Mucosa of rectum (tissue), 2 donors: ENCODE results near the gene BTBD2.
A peak's percentile ranks its signal among the peaks of the same experiment; 100 is the strongest.

Source experiments
- H3K27ac ChIP-seq, 2 donors: one replicate each; pipeline ENCODE4 v1.7.0; 2013; ENCODE audit warnings: inconsistent platforms in 2 of 2, low read depth in 2 of 2, low read length in 2 of 2
- H3K27me3 ChIP-seq, 2 donors: one replicate each; pipeline ENCODE4 v1.7.0; 2013; ENCODE audit warnings: low read length in 2 of 2; ENCODE audit not compliant: control insufficient read depth in 2 of 2, insufficient read depth in 2 of 2
- H3K36me3 ChIP-seq, 2 donors: one replicate each; pipeline ENCODE4 v1.7.0; 2013; ENCODE audit warnings: low read length in 2 of 2; ENCODE audit not compliant: control insufficient read depth in 2 of 2, insufficient read depth in 2 of 2
- H3K4me1 ChIP-seq, 2 donors: one replicate each; pipeline ENCODE4 v1.7.0; 2013; ENCODE audit warnings: low read length in 2 of 2, mild to moderate bottlenecking in 1 of 2; ENCODE audit not compliant: control insufficient read depth in 2 of 2, insufficient read depth in 2 of 2
- H3K4me3 ChIP-seq, 2 donors: one replicate each; pipeline ENCODE4 v1.7.0; 2013; ENCODE audit warnings: low read length in 2 of 2
- H3K9ac ChIP-seq, 2 donors: one replicate each; pipeline ENCODE4 v1.7.0; 2013; ENCODE audit warnings: low read length in 2 of 2, low read depth in 1 of 2, mild to moderate bottlenecking in 1 of 2
- H3K9me3 ChIP-seq, 2 donors: one replicate each; pipeline ENCODE4 v1.7.0; 2013; ENCODE audit warnings: low read length in 2 of 2; ENCODE audit not compliant: control insufficient read depth in 2 of 2
- donor health status: healthy.
- donor health status: Normal muscosa, but diverticular disease.

Gene BTBD2

DNA sequence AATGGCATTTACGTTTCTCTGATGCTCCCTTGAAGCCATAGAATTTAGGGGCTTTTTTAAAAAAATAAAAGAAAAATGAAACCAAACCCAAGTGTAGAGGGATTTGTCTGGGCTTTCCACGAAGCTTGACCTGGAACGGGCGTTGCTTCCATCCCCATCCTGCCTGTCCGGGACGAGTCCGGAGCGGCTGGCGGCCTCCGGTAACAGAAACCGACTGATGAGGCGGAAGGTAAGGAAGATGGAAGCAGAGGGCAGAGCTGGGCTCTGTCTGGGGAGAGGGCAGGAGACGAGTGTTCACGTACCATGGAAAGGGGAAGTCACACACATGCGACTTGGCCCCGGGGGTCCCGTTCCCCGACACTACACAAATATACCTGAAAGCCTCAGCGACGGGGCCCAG lies 34.3 kb downstream of the BTBD2 start:
- Histone ChIP-seq H3K4me3 (no peak overlapping the region), H3K36me3 (peaks cover 29 to 35% of the 10 kb centered on the region in 2 donors), H3K4me1 (no peaks in the 10 kb centered on the region), H3K9ac (no peak overlapping the region), H3K27ac (no peak overlapping the region), H3K27me3 (no peaks in the 10 kb centered on the region), H3K9me3 (no peaks in the 10 kb centered on the region)

DNA sequence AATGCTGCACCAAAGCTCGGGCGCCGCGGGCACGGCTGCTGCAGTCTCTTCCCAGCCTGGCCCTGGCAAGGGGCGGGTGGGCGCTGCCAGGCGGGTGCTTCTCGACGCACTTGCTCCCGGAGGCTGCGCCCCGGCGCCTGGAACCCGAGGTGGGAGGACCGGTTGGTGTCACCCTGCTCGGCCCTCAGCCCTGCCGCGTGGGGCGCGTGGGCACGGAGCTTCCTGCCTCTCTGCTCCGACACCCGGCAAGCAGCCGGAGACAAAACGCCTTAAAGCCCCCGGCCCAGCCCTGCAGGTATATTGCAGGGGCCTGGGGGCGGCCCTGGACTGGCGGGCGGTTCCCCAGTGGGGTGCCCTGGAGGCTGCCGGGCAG lies 34.7 kb downstream of the BTBD2 start:
- H3K4me3 ChIP-seq: no peak overlapping the region
- peaks cover 24 to 32% of the 10 kb centered on the region in 2 donors for H3K36me3 ChIP-seq
- H3K27me3 ChIP-seq: no peaks in the 10 kb centered on the region
- H3K27ac ChIP-seq: no peak overlapping the region
- no peaks in the 10 kb centered on the region for H3K9me3 ChIP-seq
- H3K4me1 ChIP-seq: no peaks in the 10 kb centered on the region
- no peak overlapping the region for H3K9ac ChIP-seq

DNA sequence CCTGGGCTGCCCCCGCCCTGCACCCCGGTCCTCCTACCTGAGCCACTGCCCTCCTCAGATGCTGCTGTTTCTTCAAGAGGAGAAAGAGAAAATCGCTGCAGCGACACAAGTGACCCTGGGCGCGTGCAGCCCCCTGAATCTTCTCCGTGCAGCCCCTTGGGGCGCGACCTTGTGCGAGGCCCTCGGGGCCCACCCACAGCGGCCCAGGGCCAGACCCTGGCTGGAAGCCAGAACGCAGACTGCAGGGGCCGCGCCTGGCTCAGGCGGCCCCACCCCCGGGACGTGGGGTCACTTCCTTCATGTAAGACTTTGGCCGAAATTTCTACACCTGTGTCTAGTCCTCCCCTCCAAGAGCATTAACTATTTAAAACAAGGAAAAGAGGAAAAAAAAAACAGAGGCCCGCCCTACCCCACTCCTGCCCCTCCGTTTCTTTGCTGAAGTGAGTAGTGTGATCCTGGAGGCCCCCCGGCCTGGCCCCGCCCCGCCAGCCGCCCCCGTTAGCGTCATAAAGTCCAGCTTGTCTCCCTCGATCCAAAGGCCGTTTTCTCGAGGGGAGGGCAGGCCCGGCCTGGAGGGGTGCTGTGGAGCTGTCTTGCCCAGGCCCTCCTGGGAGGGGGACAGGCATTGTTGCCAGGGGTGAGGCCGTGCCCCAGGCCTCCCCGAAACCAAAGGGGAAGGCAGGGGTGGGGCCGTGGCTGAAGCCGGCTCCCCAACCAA lies 35.3 kb downstream of the BTBD2 start:
- Histone ChIP-seq H3K27me3 (no peaks in the 10 kb centered on the region), H3K9me3 (no peaks in the 10 kb centered on the region), H3K9ac (no peak overlapping the region), H3K4me1 (no peaks in the 10 kb centered on the region), H3K27ac (no peak overlapping the region), H3K4me3 (no peak overlapping the region), H3K36me3 (peaks cover 23 to 32% of the 10 kb centered on the region in 2 donors)

DNA sequence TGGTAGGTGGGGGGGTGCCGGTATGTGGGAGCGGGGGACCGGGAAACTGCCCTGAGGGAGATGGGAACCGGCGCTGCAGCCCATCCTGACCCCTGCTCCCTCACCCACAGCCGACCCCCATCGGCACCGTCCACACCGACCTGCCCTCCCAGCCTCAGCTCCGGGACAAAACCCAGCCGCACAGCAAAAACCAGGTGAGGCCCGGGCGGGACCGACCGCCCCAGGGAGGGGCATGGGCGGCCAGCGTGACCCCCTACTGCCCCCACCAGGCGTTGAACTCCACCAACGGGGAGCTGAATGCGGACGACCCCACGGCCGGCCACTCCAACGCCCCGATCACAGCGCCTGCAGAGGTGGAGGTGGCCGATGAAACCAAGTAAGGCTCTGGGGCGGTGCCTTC lies 35.9 kb downstream of the BTBD2 start:
- Histone ChIP-seq H3K27me3 (no peaks in the 10 kb centered on the region), H3K4me1 (no peaks in the 10 kb centered on the region), H3K36me3 (peaks cover 23 to 31% of the 10 kb centered on the region in 2 donors), H3K9me3 (no peaks in the 10 kb centered on the region), H3K4me3 (no peak overlapping the region), H3K9ac (no peak overlapping the region), H3K27ac (no peak overlapping the region)

DNA sequence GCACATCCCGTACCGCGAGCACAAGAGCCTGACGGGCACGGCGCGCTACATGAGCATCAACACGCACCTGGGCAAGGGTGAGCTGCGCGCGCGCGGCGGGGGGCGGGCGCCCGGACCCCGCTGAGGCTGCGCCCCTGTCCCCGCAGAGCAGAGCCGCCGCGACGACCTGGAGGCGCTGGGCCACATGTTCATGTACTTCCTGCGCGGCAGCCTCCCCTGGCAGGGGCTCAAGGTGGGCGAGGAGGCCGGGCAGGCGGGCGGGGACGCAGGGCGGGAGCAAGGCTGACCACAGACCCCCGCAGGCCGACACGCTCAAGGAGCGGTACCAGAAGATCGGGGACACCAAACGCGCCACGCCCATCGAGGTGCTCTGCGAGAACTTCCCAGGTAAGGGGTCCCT lies 36.5 kb downstream of the BTBD2 start:
- H3K4me3 ChIP-seq: no peak overlapping the region
- no peak overlapping the region for H3K9ac ChIP-seq
- no peaks in the 10 kb centered on the region for H3K4me1 ChIP-seq
- no peaks in the 10 kb centered on the region for H3K27me3 ChIP-seq
- H3K36me3 ChIP-seq: peaks cover 23 to 31% of the 10 kb centered on the region in 2 donors
- no peaks in the 10 kb centered on the region for H3K9me3 ChIP-seq
- no peak overlapping the region for H3K27ac ChIP-seq

DNA sequence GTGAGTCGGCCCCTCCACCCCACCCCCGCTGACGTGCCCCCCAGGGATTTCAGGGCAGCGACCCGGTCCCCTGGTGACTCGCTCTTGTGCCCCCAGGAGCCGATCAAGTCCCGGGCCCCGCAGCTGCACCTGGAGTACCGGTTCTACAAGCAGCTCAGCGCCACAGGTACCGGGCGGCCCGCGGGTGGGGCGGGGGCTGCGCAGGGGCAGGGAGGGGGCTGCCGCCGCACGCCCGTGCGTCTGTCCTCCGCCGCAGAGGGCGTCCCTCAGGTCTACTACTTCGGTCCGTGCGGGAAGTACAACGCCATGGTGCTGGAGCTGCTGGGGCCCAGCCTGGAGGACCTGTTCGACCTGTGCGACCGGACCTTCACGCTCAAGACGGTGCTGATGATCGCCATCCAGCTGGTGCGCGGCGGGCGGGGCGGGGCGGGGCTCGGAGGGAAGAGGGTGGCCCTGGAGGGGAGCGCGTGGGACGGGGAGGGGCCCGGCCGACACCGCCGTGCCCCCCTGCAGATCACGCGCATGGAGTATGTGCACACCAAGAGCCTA lies 37.1 kb downstream of the BTBD2 start:
- H3K9ac ChIP-seq: no peak overlapping the region
- peaks cover 23 to 31% of the 10 kb centered on the region in 2 donors for H3K36me3 ChIP-seq
- H3K27ac ChIP-seq: no peak overlapping the region
- H3K4me3 ChIP-seq: no peak overlapping the region
- H3K27me3 ChIP-seq: no peaks in the 10 kb centered on the region
- H3K9me3 ChIP-seq: no peaks in the 10 kb centered on the region
- H3K4me1 ChIP-seq: no peaks in the 10 kb centered on the region

- Histone ChIP-seq H3K4me1 (no peaks in the 10 kb centered on the region), H3K4me3 (no peak overlapping the region), H3K27me3 (no peaks in the 10 kb centered on the region), H3K9me3 (no peaks in the 10 kb centered on the region), H3K9ac (no peak overlapping the region), H3K27ac (no peak overlapping the region), H3K36me3 (peaks cover 23 to 26% of the 10 kb centered on the region in 2 donors)
Observed at GRCh38 chr19:1977120-1977519, 38.4 kb downstream of the BTBD2 start.

DNA sequence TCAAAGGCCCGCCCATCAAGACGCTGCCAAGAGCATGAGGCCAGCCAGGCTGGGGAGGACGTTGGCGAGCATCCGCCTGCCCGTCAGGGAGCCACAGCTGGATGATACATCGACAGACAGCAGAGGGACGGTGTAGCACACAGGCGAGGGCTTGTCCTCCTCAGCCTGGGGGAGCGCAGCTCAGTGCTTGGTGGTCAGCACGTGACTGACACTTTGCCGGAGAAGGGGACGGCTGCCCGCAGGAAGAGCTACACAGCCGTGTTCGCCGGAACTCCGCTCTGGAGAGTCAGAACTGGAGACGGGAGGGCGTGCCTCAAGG lies 40.4 kb downstream of the BTBD2 start:
- peaks cover 13 to 17% of the 10 kb centered on the region in 2 donors for H3K36me3 ChIP-seq

DNA sequence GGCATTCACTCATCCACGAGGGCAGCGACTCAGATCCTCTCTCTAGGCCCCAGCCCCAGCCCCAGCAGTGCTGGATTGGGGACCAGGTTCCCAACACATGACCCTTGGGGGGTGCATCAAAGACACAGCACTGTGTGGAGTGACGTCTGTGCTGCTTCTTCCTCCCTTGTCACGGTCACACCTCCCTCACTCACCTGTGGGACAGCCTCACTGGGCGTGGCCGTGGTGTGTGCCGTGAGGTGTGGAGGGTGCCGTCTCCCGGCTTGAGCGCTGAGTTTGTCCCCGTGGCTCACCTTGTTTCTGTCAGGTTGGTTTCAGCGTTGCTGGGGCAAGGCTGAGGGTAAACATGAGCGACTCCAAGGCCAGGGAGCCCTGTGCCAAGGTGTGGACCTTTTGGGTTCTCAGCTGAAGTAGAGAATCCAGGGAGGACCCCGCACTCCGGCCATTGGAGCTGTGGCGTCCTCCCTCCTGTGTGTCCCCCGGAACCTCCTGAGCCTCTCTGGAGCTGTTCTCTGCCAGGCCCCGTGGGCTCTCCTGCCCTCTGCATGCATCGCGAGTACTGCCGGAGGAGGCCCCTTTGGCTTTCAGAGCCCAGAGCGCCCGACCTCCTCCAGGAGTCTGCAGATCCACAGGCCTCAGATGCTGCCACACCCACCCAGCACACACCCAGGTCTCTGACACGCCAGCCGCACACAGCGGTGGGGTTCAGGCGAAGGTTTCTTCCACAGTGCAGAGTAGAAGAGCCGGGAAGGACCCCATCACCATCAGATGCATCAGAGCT lies 40.9 kb downstream of the BTBD2 start:
- Histone ChIP-seq H3K4me3 (no peak overlapping the region), H3K27ac (no peak overlapping the region), H3K9me3 (no peaks in the 10 kb centered on the region), H3K4me1 (peaks cover 0 to 1% of the 10 kb centered on the region in 2 donors), H3K27me3 (no peaks in the 10 kb centered on the region), H3K36me3 (peaks cover 15 to 18% of the 10 kb centered on the region in 2 donors), H3K9ac (no peak overlapping the region)

More for the DNA sequence above, 40.4 kb downstream of the BTBD2 start:
- H3K9ac ChIP-seq: no peak overlapping the region
- H3K4me1 ChIP-seq: no peaks in the 10 kb centered on the region
- no peak overlapping the region for H3K4me3 ChIP-seq
- H3K27ac ChIP-seq: no peak overlapping the region
- no peaks in the 10 kb centered on the region for H3K9me3 ChIP-seq
- H3K27me3 ChIP-seq: no peaks in the 10 kb centered on the region

DNA sequence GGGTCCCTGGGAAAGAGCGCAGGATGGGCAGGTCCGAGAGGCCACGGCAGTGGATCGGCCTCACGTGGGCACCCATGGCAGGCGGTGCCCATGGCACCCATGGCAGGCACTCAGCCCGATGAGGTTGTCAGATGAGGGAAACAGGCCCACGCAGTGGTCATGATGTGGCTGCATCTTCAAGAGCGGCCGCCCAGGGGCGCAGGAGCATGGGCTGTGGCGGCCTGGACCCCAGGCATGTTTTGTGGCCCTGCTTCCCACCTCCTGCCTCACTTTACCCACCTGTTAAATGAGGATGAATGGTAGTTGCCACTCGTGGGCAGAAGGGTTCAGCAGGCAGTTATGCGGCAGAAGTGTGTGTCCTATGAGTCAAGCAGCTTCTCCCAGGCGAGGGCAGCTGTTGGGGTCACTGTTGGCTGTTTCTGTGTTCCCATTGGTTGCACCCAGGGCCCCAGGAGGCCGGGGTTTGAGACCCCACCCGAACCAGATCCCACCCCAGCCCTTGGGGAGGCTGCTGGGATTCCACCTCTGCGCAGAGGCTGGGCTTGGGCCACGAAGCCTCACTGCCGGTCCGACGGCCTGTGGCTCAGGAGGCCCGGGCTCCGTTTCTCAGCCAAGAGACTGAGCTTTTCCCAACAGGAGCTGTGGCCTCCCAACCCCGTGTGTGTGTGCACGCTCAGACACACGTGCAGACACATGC lies 44.6 kb downstream of the BTBD2 start:
- Histone ChIP-seq H3K4me1 (peaks cover 0 to 2% of the 10 kb centered on the region in 2 donors), H3K9ac (no peak overlapping the region), H3K36me3 (peaks cover 10 to 13% of the 10 kb centered on the region in 2 donors), H3K9me3 (no peaks in the 10 kb centered on the region), H3K27me3 (no peaks in the 10 kb centered on the region), H3K4me3 (no peak overlapping the region), H3K27ac (peak overlapping the region in 1 of 2 donors; percentile 6)
